H9 (cell line): Measurements from ENCODE around the gene SOX21. TPM values are rescaled to one million over a fixed set of nuclear protein-coding genes. Genes with fewer than 3 reads are reported as not detected.

ENCODE experiments used
- DNase-seq: peaks from one replicate; pipeline ENCODE4 v3.0.0-alpha.2; 2017
- H2AFZ ChIP-seq: one replicate; pipeline ENCODE4 v1.6.1; 2013; ENCODE audit warnings: mild to moderate bottlenecking, low read length, control low read depth, moderate library complexity
- H2AK5ac ChIP-seq: 2 replicates; pipeline ENCODE4 v1.6.1; 2013; ENCODE audit warnings: low read length, control low read depth, mixed read lengths; ENCODE audit not compliant: insufficient read length
- H2BK120ac ChIP-seq: one replicate; pipeline ENCODE4 v1.6.1; 2013; ENCODE audit warnings: low read depth, mild to moderate bottlenecking, low read length, control low read depth, inconsistent platforms; ENCODE audit not compliant: poor library complexity, severe bottlenecking
- H2BK12ac ChIP-seq: 2 replicates; pipeline ENCODE4 v1.6.1; 2013; ENCODE audit warnings: low read length, control low read depth, mixed read lengths, low read depth; ENCODE audit not compliant: insufficient read length
- H2BK15ac ChIP-seq: 2 replicates; pipeline ENCODE4 v1.6.1; 2013; ENCODE audit warnings: low read depth, low read length, control low read depth
- H2BK20ac ChIP-seq: one replicate; pipeline ENCODE4 v1.6.1; 2013; ENCODE audit warnings: low read depth, mild to moderate bottlenecking, low read length, control low read depth, inconsistent platforms; ENCODE audit not compliant: poor library complexity, severe bottlenecking
- H2BK5ac ChIP-seq: 2 replicates; pipeline ENCODE4 v1.6.1; 2013; ENCODE audit warnings: low read length, control low read depth, mixed read lengths; ENCODE audit not compliant: insufficient read length
- H3K14ac ChIP-seq: 2 replicates; pipeline ENCODE4 v1.6.1; 2013; ENCODE audit warnings: low read length, control low read depth; ENCODE audit not compliant: insufficient read depth
- H3K18ac ChIP-seq: 2 replicates; pipeline ENCODE4 v1.6.1; 2013; ENCODE audit warnings: low read depth, mild to moderate bottlenecking, mixed read lengths, low read length, control low read depth; ENCODE audit not compliant: insufficient read length
- H3K23ac ChIP-seq: 2 replicates; pipeline ENCODE4 v1.6.1; 2013; ENCODE audit warnings: low read length, control low read depth, mixed read lengths, low read depth; ENCODE audit not compliant: insufficient read length
- H3K23me2 ChIP-seq: 2 replicates; pipeline ENCODE4 v1.6.1; 2013; ENCODE audit warnings: low read depth, mild to moderate bottlenecking, mixed read lengths, low read length, control low read depth; ENCODE audit not compliant: insufficient read length, poor library complexity, severe bottlenecking
- H3K27ac ChIP-seq: 2 replicates; pipeline ENCODE4 v1.5.1; 2013; ENCODE audit warnings: low read length, control low read depth, mixed read lengths, low read depth; ENCODE audit not compliant: insufficient read length
- H3K27me3 ChIP-seq: 2 replicates; pipeline ENCODE4 v1.6.1; 2013; ENCODE audit warnings: low read length, control low read depth, inconsistent platforms; ENCODE audit not compliant: insufficient read depth
- H3K4ac ChIP-seq: 2 replicates; pipeline ENCODE4 v1.6.1; 2013; ENCODE audit warnings: low read depth, mild to moderate bottlenecking, control low read depth, inconsistent platforms, low read length, moderate library complexity
- H3K4me1 ChIP-seq: 2 replicates; pipeline ENCODE4 v1.6.1; 2013; ENCODE audit warnings: low read length, control low read depth, inconsistent platforms; ENCODE audit not compliant: insufficient read depth
- H3K4me2 ChIP-seq: 2 replicates; pipeline ENCODE4 v1.6.1; 2013; ENCODE audit warnings: low read length, control low read depth, mixed read lengths; ENCODE audit not compliant: insufficient read length, insufficient read depth
- H3K56ac ChIP-seq: 2 replicates; pipeline ENCODE4 v1.6.1; 2013; ENCODE audit warnings: low read depth, mild to moderate bottlenecking, mixed read lengths, low read length, control low read depth; ENCODE audit not compliant: insufficient read length
- H3K79me1 ChIP-seq: 2 replicates; pipeline ENCODE4 v1.6.1; 2013; ENCODE audit warnings: low read depth, mild to moderate bottlenecking, moderate library complexity, low read length, control low read depth, inconsistent platforms; ENCODE audit not compliant: insufficient read depth, poor library complexity, severe bottlenecking
- H3K79me2 ChIP-seq: 2 replicates; pipeline ENCODE4 v1.6.1; 2013; ENCODE audit warnings: low read length, control low read depth, inconsistent platforms; ENCODE audit not compliant: insufficient read depth
- H3K9ac ChIP-seq: 2 replicates; pipeline ENCODE4 v1.6.1; 2013; ENCODE audit warnings: low read length, control low read depth, mixed read lengths; ENCODE audit not compliant: insufficient read length; ENCODE audit errors: extremely low read depth
- H3K9me3 ChIP-seq: one replicate; pipeline ENCODE4 v1.6.1; 2013; ENCODE audit warnings: low read depth, low read length, inconsistent platforms; ENCODE audit not compliant: control insufficient read depth
- H3T11ph ChIP-seq: one replicate; pipeline ENCODE4 v1.6.1; 2013; ENCODE audit warnings: mild to moderate bottlenecking, low read length, control low read depth, inconsistent platforms
- H4K20me1 ChIP-seq: one replicate; pipeline ENCODE4 v1.6.1; 2013; ENCODE audit not compliant: control insufficient read depth, insufficient read length, insufficient read depth
- H4K5ac ChIP-seq: 2 replicates; pipeline ENCODE4 v1.6.1; 2013; ENCODE audit warnings: low read depth, mild to moderate bottlenecking, mixed read lengths, low read length, control low read depth; ENCODE audit not compliant: insufficient read length
- H4K8ac ChIP-seq: replicated peaks from 2 replicates; pipeline ENCODE4 v1.6.1; 2013; ENCODE audit warnings: low read length, control low read depth, mixed read lengths, low read depth; ENCODE audit not compliant: insufficient read length
- H4K91ac ChIP-seq: 2 replicates; pipeline ENCODE4 v1.6.1; 2013; ENCODE audit warnings: low read depth, mild to moderate bottlenecking, moderate library complexity, mixed read lengths, low read length, control low read depth; ENCODE audit not compliant: insufficient read length
- H3K27ac Mint-ChIP-seq, 3 experiments: 2 replicates in 2 of 3; 3 replicates in 1 of 3; pipeline ENCODE4 v1.8.0; 2020 to 2021; ENCODE audit warnings: mixed read lengths in 3 of 3, mild to moderate bottlenecking in 1 of 3, moderate library complexity in 1 of 3
- H3K27me3 Mint-ChIP-seq: 2 replicates; pipeline ENCODE4 v1.8.0; 2021; ENCODE audit warnings: low read depth, mild to moderate bottlenecking, moderate library complexity, mixed read lengths
- H3K36me3 Mint-ChIP-seq, 3 experiments: 2 replicates in 2 of 3; 3 replicates in 1 of 3; pipeline ENCODE4 v1.8.0; 2020 to 2021; ENCODE audit warnings: low read depth in 3 of 3, mixed read lengths in 3 of 3; ENCODE audit not compliant: insufficient read depth in 1 of 3
- H3K4me1 Mint-ChIP-seq, 2 experiments: 2 replicates each; pipeline ENCODE4 v1.8.0; 2020; ENCODE audit warnings: mixed read lengths in 2 of 2
- H3K4me3 Mint-ChIP-seq, 2 experiments: 2 replicates in 1 of 2; 3 replicates in 1 of 2; pipeline ENCODE4 v1.8.0; 2020 to 2021; ENCODE audit warnings: mild to moderate bottlenecking in 2 of 2, mixed read lengths in 2 of 2, moderate library complexity in 1 of 2
- H3K9me3 Mint-ChIP-seq, 2 experiments: 2 replicates in 1 of 2; 3 replicates in 1 of 2; pipeline ENCODE4 v1.8.0; 2020; ENCODE audit warnings: mild to moderate bottlenecking in 2 of 2, mixed read lengths in 2 of 2, moderate library complexity in 1 of 2
- CTCF ChIP-seq: fragments of 200-600 bp; sonication (generic); conservative IDR thresholded peaks from 3 replicates; pipeline ENCODE4 v1.8.0; 2021; ENCODE audit warnings: antibody characterized with exemption, mild to moderate bottlenecking
- WGBS: extraction: QIAGEN DNeasy Blood & Tissue Kit; methylation state at CpG from one replicate; pipeline ENCODE4 v1.1.7; 2013; ENCODE audit warnings: missing lambda C conversion rate, low lambda C conversion rate, mixed read lengths; ENCODE audit not compliant: insufficient read length; ENCODE audit errors: extremely low coverage; 5-methylcytosine and 5-hydroxymethylcytosine counted together
- total RNA-seq: library from RNA; stranded (reverse); gene quantifications from 2 replicates; pipeline ENCODE4 v1.2.1, GENCODE V29; 2021

SOX21 gene
- total RNA-seq, 1 experiment from 2014 or later, result 38.4 TPM

- Histone ChIP-seq H3K27ac (no peak overlapping the region), H3K23ac (no peak overlapping the region), H2BK15ac (no peak overlapping the region), H3K79me2 (no peaks in the 10 kb centered on the region), H4K91ac (no peak overlapping the region), H3K4me1 (peaks cover 3% of the 10 kb centered on the region; the same call in 1 of the 2 replicates), H3K56ac (no peak overlapping the region), H3K23me2 (peaks cover 30% of the 10 kb centered on the region), H2BK120ac (no peak overlapping the region), H3T11ph (no peak overlapping the region), H3K4me2 (no peak overlapping the region), H3K9me3 (no peaks in the 10 kb centered on the region), H4K5ac (no peak overlapping the region), H3K9ac (no peak overlapping the region), H3K27me3 (peaks cover 36% of the 10 kb centered on the region; the same call in 1 of the 2 replicates), H4K20me1 (no peaks in the 10 kb centered on the region), H2BK12ac (no peak overlapping the region), H2AK5ac (no peak overlapping the region), H2AFZ (no peak overlapping the region), H3K4ac (no peak overlapping the region), H2BK5ac (no peak overlapping the region), H3K18ac (no peak overlapping the region), H3K14ac (no peak overlapping the region), H2BK20ac (no peak overlapping the region), H4K8ac (no peak overlapping the region), H3K79me1 (no peaks in the 10 kb centered on the region)
- peaks cover 0 to 30% (median 7%) of the 10 kb centered on the region in 3 experiments; a peak in 5 of 7 replicates for H3K36me3 Mint-ChIP-seq
- no CpG with 5 or more reads among the region's 7 CpGs for WGBS
- peak overlapping the region; percentile 73 to 77 for H3K4me3 Mint-ChIP-seq
- peaks cover 0 to 8% of the 10 kb centered on the region in 2 experiments; a peak in 2 of 5 replicates for H3K9me3 Mint-ChIP-seq
- H3K27me3 Mint-ChIP-seq, result peaks cover 77% of the 10 kb centered on the region
- no peak for DNase-seq
- no peak for TF ChIP-seq CTCF
- peak overlapping the region in 1 of 3 experiments; percentile 98; a peak in 3 of 7 replicates for H3K27ac Mint-ChIP-seq
- peaks cover 51 to 61% of the 10 kb centered on the region in 2 experiments for H3K4me1 Mint-ChIP-seq
Observed at GRCh38 chr13:94709001-94709834, 3.1 kb downstream of the SOX21 start.
